ENCODE data around the gene HPSE2.

Gene HPSE2

DNA sequence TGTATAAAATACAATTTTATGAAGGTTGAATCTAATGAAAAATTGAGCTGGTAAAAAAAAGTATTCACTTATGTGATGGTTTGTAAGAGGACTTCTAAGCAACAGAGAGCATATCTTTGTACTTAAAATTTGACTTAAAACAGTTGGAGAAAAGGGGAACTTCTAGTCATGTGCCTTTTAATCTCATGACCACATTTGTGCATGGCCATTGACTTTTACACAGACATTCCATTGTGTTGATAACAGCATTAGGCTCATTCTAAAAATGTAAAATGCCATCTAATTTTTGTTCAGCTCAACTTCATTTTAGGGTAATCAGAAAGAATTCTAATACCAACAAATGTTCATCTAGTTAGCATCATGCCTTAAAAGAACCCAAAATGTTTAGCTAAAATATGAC is 119.9 kb downstream of the HPSE2 start:
- TF ChIP-seq CTCF (IDR thresholded peaks at IDR 0.05; ENCODE audit: low read depth, low read length), result no peak
- DNase-seq (ENCODE audit: extremely low read depth, low read depth), result no peak

GRCh38 chr10:99085358-99085757 is 150.3 kb downstream of the HPSE2 start:
- TF ChIP-seq CTCF (IDR thresholded peaks at IDR 0.05; ENCODE audit: low read depth, low read length), result no peak
- no peak for DNase-seq (ENCODE audit: extremely low read depth, low read depth)

- TF ChIP-seq CTCF (IDR thresholded peaks at IDR 0.05; ENCODE audit: low read depth, low read length), result no peak
- DNase-seq (ENCODE audit: extremely low read depth, low read depth), result no peak
Measured at GRCh38 chr10:99084161-99084560, 151.5 kb downstream of the HPSE2 start.

GRCh38 chr10:99080275-99080945 is 155.2 kb downstream of the HPSE2 start:
- TF ChIP-seq CTCF (IDR thresholded peaks at IDR 0.05; ENCODE audit: low read depth, low read length), result no peak
- no peak for DNase-seq (ENCODE audit: extremely low read depth, low read depth)

GRCh38 chr10:99062591-99062990 is 173.1 kb downstream of the HPSE2 start:
- TF ChIP-seq CTCF (IDR thresholded peaks at IDR 0.05; ENCODE audit: low read depth, low read length), result no peak
- no peak for DNase-seq (ENCODE audit: extremely low read depth, low read depth)

GRCh38 chr10:99058762-99059161 is 176.9 kb downstream of the HPSE2 start:
- DNase-seq (ENCODE audit: extremely low read depth, low read depth), result no peak
- TF ChIP-seq CTCF (IDR thresholded peaks at IDR 0.05; ENCODE audit: low read depth, low read length), result no peak

DNA sequence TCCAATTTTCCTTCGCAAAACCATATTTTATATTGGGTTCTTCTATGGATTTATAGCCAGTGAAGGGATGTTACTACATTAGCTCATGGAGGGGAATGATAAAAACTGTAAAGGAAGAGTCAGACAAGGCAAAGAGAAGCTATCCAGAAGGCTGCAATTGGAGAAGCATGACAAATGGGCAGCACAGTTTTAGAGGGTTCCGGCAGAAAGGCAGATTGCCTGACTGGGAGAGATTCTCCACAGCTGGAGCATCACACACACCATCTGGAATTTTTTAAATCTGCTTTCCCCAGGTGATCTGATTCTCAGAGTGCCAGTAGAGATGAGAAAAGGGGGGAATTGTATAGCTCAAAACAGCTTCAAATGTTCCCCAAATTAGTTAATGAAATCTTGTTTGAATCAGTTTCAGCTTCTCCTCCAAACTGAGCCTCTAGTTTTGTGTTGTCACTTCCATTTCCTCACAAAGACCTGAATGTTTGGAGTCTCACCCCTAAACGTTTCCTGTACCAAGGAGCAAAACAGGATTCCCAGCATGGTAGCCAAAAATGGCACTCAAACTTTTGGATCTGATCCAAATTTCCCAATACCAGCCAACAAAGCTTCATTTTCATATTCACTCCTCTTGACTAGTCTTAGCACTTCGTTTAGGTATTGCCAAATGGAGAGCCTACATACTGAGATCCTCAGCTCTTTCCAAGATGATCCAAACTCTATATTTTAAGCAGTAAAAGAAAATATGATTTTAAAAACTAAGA is 177.5 kb downstream of the HPSE2 start:
- no peak for DNase-seq (ENCODE audit: extremely low read depth, low read depth)
- TF ChIP-seq CTCF (IDR thresholded peaks at IDR 0.05; ENCODE audit: low read depth, low read length), result no peak
